Measurements from ENCODE around the gene SLCO3A1. TPM values are rescaled to one million over a fixed set of nuclear protein-coding genes. Genes with fewer than 3 reads are reported as not detected.

SLCO3A1 gene
- total RNA-seq, 1 donor from 2014 or later = 2.7 TPM

GRCh38 chr15:91898843-91899242 lies 45.3 kb downstream of the SLCO3A1 start:
- no peak for DNase-seq (ENCODE audit: low read depth)
- TF ChIP-seq CTCF (conservative IDR thresholded peaks at IDR 0.05; ENCODE audit: low read depth, low read length) = no peak
- H3K4me3 ChIP-seq (ENCODE audit: low read depth, low read length) = no peak overlapping the region

- no peak overlapping the region for H3K4me3 ChIP-seq (ENCODE audit: low read depth, low read length)
- no peak for DNase-seq (ENCODE audit: low read depth)
- no peak for TF ChIP-seq CTCF (conservative IDR thresholded peaks at IDR 0.05; ENCODE audit: low read depth, low read length)
Measured at GRCh38 chr15:91904942-91905341, 51.4 kb downstream of the SLCO3A1 start.

GRCh38 chr15:91908391-91908790 lies 54.9 kb downstream of the SLCO3A1 start:
- H3K4me3 ChIP-seq (ENCODE audit: low read depth, low read length) = no peak overlapping the region
- peak; percentile 56 for DNase-seq (ENCODE audit: low read depth)
- TF ChIP-seq CTCF (conservative IDR thresholded peaks at IDR 0.05; ENCODE audit: low read depth, low read length) = no peak

- no peak for DNase-seq (ENCODE audit: low read depth)
- no peak for TF ChIP-seq CTCF (conservative IDR thresholded peaks at IDR 0.05; ENCODE audit: low read depth, low read length)
- H3K4me3 ChIP-seq (ENCODE audit: low read depth, low read length) = no peak overlapping the region
Measured at GRCh38 chr15:91909111-91909510, 55.6 kb downstream of the SLCO3A1 start.

GRCh38 chr15:91909574-91909973 lies 56.1 kb downstream of the SLCO3A1 start:
- TF ChIP-seq CTCF (conservative IDR thresholded peaks at IDR 0.05; ENCODE audit: low read depth, low read length) = no peak
- DNase-seq (ENCODE audit: low read depth) = no peak
- no peak overlapping the region for H3K4me3 ChIP-seq (ENCODE audit: low read depth, low read length)

GRCh38 chr15:91911844-91912243 lies 58.3 kb downstream of the SLCO3A1 start:
- TF ChIP-seq CTCF (conservative IDR thresholded peaks at IDR 0.05; ENCODE audit: low read depth, low read length) = no peak
- no peak for DNase-seq (ENCODE audit: low read depth)
- H3K4me3 ChIP-seq (ENCODE audit: low read depth, low read length) = no peak overlapping the region

- TF ChIP-seq CTCF (conservative IDR thresholded peaks at IDR 0.05; ENCODE audit: low read depth, low read length) = no peak
- no peak overlapping the region for H3K4me3 ChIP-seq (ENCODE audit: low read depth, low read length)
- no peak for DNase-seq (ENCODE audit: low read depth)
Measured at GRCh38 chr15:91912336-91912735, 58.8 kb downstream of the SLCO3A1 start.
